Measurements from ENCODE around the gene MAPKAP1.

MAPKAP1 gene

DNA sequence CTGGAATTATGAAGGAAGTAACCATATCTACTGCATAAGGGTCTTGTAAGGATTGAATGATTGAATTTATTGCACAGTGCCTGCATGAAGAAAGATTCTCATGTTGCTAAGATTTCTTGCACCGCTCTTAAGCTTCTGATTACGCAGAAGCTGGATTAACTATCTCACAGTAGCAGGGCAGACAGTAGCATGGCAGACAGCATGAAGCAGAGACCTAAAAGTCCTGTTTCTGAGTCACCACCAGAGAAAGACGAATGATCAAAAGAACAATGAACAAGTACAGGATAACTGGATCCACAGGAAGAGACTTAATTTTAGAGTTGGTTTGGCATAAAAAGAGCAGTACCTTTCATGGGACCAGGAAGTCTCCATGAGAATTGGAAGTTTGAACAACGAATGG is 142.4 kb downstream of the MAPKAP1 start:
- DNase-seq (ENCODE audit: low read depth) = no peak

GRCh38 chr9:125561509-125562148 is 145.4 kb downstream of the MAPKAP1 start:
- no peak for DNase-seq (ENCODE audit: low read depth)

GRCh38 chr9:125559894-125560293 is 147.1 kb downstream of the MAPKAP1 start:
- DNase-seq (ENCODE audit: low read depth) = no peak

- no peak for DNase-seq (ENCODE audit: low read depth)
Measured at GRCh38 chr9:125559194-125559593, 147.8 kb downstream of the MAPKAP1 start.

DNA sequence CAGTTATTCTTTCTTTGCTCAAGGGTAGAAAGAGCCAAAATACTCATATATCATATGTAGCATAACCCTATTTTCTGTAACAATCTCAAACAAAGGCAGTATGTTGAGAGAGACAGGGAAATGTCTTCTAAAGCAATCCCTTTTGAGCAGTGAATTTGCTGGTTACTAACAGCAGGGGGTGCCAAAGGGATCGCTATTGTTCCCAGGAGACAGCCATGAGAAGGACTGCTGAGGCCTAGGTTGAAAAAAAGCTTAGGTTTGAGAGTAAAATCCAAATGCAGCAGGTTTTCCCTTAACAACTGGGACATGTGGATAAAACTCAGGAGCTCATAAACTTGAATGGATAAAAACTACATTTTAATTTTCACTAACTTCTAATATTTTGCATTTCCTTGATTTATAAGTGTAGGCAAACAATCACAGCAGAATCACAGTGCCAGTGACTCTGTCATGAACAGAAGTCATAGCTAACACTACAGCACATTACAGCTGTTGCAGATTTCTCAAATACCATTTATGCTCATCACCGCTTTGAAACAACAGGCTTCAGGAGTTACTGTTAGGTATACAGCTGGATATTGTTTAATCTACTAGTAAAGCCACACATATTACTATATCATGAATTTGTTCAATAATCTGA is 148.4 kb downstream of the MAPKAP1 start:
- peak; percentile 5 for DNase-seq (ENCODE audit: low read depth)

GRCh38 chr9:125556046-125556721 is 150.8 kb downstream of the MAPKAP1 start:
- DNase-seq (ENCODE audit: low read depth) = no peak

DNA sequence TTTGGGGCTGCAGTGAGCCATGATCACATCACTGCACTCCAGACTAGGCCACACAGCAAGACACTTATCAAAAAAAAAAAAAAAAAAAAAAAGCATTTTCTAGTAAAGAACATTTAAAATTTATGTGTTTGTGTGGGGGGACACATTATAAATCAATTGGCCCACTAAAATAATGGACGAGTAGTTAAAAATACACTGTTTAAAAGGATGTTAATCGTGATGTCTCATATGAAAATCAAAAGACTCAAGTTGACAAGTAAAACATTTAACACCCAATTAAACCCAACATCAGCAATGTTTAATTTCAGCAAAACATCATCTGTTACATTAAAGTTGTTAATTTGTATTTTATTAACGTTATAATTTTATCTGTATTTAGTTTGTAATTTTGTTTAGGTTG is 152.3 kb downstream of the MAPKAP1 start:
- DNase-seq (ENCODE audit: low read depth) = no peak

GRCh38 chr9:125551781-125552180 is 155.2 kb downstream of the MAPKAP1 start:
- DNase-seq (ENCODE audit: low read depth) = no peak

DNA sequence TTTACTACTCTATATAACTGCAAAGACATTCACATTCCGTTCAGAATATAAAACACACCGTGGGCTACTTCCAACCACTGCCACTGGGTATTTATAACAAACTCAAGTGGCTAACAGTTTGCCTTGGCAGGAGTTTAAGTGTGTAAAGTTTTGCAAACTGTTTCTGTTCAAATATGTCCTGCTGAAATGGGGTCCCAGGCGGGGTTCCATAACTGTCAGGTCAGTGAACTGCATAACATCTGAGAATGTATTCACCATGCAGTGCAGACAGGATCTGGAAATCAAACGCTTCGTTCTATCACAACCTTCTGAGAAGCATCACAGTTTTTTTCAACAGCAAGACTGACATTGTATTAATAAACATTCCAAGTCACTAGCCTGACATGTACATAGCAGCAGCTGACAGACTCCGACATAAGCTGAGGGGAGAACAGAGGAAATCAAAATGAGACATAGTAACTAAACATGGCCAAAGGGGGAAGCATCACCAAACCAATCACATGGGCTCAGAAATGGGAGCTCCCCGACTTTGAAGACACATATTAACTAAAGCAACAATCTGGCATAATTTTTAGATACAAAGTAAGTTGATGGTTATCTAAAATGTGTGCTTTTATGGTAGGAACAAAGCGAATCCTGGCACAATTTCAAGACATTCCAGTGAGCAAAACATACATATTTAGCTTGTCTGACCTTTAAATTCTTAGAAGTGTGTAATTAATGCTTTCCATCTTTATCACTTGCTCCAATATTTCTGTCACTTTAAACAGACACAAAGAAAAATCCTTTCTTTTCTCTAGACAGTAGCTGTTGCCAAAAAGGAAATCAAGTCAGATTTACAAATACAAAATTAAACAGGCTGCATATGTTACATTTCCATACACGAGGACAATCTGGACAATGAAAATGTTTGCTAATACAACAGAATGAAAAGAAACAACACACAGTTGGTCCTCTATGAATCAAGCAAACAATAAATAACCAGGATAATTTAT is 156.8 kb downstream of the MAPKAP1 start:
- no peak for DNase-seq (ENCODE audit: low read depth)

DNA sequence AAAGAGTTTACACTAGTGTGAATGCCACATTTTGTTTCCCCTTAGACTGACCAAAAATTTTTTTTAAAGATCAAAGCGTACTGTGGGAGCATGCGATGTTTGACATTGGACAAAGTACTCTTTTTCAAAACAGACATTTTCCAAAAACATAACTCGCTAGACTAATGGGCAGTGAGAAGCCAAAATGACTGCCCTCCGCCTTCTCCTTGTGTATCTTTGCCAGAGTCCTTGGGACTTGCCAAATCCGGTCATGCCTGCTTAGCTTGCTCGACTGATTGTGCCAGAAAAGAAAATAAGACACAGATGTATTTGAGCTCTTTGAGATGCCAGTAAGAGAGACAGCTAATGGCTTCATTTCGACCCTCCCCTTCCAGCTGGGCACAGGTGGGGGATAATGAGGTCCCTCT is 157.5 kb downstream of the MAPKAP1 start:
- no peak for DNase-seq (ENCODE audit: low read depth)

DNA sequence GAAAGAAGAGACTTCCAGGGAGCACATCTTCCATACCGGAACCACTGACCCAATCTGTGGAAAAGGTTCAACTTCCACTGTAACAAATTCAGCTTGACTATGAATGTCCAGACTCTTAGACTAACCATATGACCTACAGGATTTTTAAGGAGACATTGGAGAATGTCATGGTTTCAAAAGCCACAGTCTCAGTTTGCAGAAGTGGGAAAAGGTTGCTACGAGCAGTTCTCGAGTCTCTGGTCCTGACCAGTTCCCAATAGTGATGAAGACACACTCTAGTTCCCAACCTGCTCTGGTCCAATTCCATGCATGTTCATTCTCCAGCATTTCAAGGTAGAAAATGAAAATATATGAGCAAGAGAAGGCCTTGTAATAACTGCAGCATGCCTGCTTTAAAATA is 158.0 kb downstream of the MAPKAP1 start:
- DNase-seq (ENCODE audit: low read depth) = no peak

GRCh38 chr9:125548141-125548540 is 158.9 kb downstream of the MAPKAP1 start:
- DNase-seq (ENCODE audit: low read depth) = no peak

- no peak for DNase-seq (ENCODE audit: low read depth)
Measured at GRCh38 chr9:125547368-125547767, 159.6 kb downstream of the MAPKAP1 start.

- no peak for DNase-seq (ENCODE audit: low read depth)
Measured at GRCh38 chr9:125545845-125546244, 161.2 kb downstream of the MAPKAP1 start.

- no peak for DNase-seq (ENCODE audit: low read depth)
Measured at GRCh38 chr9:125544988-125545651, 161.9 kb downstream of the MAPKAP1 start.

DNA sequence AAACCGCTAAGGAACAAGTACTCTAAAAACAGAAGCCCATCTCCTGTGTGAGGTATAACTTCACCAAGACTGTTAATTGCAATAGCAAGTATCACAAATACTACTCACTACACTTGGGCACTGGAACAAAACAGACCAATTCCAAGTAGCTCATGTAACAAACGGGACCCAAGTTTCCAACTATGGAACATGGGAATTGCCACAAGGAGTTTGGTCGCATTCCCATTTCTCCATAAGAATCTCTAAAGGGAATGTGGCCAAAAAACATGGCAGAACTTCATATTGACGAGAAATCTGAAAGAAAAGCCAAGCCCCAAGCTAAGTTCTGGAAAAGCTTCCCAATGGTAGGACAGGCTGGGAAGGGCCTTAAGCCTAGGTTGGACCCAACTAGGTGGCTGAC is 162.5 kb downstream of the MAPKAP1 start:
- no peak for DNase-seq (ENCODE audit: low read depth)

GRCh38 chr9:125541840-125542243 is 165.2 kb downstream of the MAPKAP1 start:
- no peak for DNase-seq (ENCODE audit: low read depth)

DNA sequence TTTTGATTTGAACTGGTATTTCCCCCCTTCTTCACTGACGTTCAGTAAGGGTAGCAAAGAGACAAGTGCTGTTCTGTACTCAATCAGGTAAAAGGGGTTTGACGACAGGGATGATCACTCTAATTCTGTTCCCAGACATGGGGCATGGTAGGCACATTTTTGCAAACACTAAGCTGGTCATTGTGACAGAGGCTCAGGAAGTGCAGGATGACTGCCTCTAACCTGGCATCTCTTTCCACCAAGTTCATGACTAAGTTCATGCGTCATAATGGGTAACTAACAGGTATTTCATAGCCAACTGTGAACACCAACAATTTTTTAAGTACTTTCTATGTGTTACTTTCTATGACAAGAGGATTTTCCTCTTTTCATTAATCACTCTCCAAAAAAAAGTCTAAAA is 166.5 kb downstream of the MAPKAP1 start:
- no peak for DNase-seq (ENCODE audit: low read depth)

DNA sequence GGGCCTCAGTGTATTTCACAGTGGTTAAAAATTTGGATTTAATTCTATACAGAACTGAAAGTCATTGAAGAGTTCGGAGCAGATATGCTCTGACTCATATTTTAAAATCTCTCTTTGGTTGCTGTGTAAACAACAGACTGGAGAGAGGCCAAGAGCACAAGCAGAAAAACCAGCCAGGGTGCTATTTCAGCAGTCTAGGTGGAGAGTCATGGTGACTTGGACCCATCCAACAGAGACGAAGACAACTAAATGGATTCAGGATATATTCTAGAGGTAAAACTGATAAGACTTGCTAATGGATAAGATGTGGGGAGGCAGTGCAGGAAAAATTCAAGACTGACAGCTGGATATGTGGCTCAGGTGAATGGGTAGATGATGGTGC is 168.9 kb downstream of the MAPKAP1 start:
- DNase-seq (ENCODE audit: low read depth) = no peak

- DNase-seq (ENCODE audit: low read depth) = no peak
Measured at GRCh38 chr9:125537442-125538091, 169.4 kb downstream of the MAPKAP1 start.

- DNase-seq (ENCODE audit: low read depth) = no peak
Measured at GRCh38 chr9:125536776-125537175, 170.2 kb downstream of the MAPKAP1 start.

All from stimulated activated CD8-positive, alpha-beta memory T cell treated with anti-CD3 and anti-CD28 coated beads, Interleukin-12 subunit alpha, Interleukin-12 subunit beta, amount 100 ng/mL, for 4 hours (primary cell).